ENCODE data around the gene TPD52L2. TPM values are rescaled to one million over a fixed set of nuclear protein-coding genes. Genes with fewer than 3 reads are reported as not detected.

The TPD52L2 gene
- total and polyA plus RNA-seq, 3 donors from 2014 or later, result 89.9 to 132 (median 100) TPM

DNA sequence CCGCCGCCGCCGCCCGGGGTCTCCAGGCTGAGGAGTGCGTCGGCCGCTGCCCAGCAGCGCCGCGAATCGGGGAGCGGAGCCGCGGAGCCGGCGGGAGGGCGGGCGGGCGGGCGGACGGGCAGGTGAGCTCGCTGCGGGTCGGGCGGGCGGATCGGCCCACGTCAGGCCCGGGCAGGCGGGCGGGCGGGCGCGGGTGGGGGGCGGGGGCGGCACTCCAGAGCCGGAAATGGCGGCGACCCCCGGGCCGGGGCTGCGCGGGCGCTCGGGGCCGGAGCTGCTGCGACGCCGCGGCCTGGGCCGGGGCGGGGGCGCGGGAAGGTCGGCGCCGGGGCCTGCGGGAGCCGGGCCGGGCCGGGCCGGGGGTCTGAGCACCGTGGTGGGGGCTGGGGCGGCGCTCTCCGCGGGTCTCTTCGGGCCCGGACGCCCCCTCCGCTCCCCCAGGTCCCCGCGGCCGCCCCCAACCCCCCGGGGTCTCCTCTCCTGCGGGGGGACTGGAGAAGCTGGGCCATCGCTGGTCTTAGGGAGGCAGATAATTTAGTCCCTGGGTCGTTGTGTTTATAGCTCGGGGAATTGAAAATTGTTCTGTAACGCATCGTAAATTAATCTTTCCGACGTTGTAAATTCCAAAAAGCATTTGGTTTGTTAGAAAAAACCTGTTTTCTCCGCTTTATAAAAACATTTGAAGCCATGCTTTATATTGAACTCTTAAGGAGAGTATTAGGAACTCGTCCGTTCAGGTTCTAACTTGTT is 30.3 kb downstream of the TPD52L2 start:
- H3K4me3 ChIP-seq, result peak overlapping the region; percentile 59 to 75
- no peaks in the 10 kb centered on the region for H3K36me3 ChIP-seq (ENCODE audit: low read depth, missing control alignments)
- 0 to 2% methylated on average over 11 to 29 of the region's 87 CpGs for WGBS, 2 donors
- peak overlapping the region; percentile 18 to 83 for H3K27ac ChIP-seq
- no peak for TF ChIP-seq POLR2A (IDR thresholded peaks at IDR 0.05)
- TF ChIP-seq, protein P1, sequence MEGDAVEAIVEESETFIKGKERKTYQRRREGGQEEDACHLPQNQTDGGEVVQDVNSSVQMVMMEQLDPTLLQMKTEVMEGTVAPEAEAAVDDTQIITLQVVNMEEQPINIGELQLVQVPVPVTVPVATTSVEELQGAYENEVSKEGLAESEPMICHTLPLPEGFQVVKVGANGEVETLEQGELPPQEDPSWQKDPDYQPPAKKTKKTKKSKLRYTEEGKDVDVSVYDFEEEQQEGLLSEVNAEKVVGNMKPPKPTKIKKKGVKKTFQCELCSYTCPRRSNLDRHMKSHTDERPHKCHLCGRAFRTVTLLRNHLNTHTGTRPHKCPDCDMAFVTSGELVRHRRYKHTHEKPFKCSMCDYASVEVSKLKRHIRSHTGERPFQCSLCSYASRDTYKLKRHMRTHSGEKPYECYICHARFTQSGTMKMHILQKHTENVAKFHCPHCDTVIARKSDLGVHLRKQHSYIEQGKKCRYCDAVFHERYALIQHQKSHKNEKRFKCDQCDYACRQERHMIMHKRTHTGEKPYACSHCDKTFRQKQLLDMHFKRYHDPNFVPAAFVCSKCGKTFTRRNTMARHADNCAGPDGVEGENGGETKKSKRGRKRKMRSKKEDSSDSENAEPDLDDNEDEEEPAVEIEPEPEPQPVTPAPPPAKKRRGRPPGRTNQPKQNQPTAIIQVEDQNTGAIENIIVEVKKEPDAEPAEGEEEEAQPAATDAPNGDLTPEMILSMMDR (IDR thresholded peaks at IDR 0.05), result no peak
- H3K27me3 ChIP-seq, result no peaks in the 10 kb centered on the region
- intact Hi-C loops (cut with DNase I; ENCODE audit: low total_unique reads), result no loop called here
- no peaks in the 10 kb centered on the region for H3K9me3 ChIP-seq
- DNase-seq, result no peak
- H3K4me1 ChIP-seq, result peaks cover 32% of the 10 kb centered on the region

DNA sequence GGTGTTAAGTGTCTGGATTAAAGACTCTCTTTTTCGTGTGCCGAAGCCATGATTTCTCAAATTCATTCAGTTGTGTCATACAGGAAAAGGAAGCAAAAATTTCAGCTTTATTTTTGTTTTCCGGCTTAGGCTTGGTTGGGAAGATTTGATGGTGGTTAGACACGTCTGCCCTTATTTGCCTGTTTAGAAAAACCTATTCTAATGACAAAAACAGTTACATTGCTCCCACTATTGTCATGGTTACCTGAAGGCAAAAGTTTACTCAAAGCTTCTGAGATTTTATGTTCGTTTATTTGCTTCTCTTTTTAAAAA is 30.8 kb downstream of the TPD52L2 start:
- intact Hi-C loops (cut with DNase I; ENCODE audit: low total_unique reads), result no loop called here
- no peak for DNase-seq
- Histone ChIP-seq H3K4me1 (peaks cover 32% of the 10 kb centered on the region), H3K27ac (peak overlapping the region; percentile 18 to 83), H3K27me3 (no peaks in the 10 kb centered on the region), H3K9me3 (no peaks in the 10 kb centered on the region), H3K4me3 (peak overlapping the region; percentile 59 to 75), H3K36me3 (ENCODE audit: low read depth, missing control alignments) (no peaks in the 10 kb centered on the region)
- TF ChIP-seq POLR2A (IDR thresholded peaks at IDR 0.05), result no peak
- TF ChIP-seq, protein P1 (IDR thresholded peaks at IDR 0.05), result no peak
- 0 to 1% methylated on average over 5 of the region's 5 CpGs for WGBS, 2 donors

DNA sequence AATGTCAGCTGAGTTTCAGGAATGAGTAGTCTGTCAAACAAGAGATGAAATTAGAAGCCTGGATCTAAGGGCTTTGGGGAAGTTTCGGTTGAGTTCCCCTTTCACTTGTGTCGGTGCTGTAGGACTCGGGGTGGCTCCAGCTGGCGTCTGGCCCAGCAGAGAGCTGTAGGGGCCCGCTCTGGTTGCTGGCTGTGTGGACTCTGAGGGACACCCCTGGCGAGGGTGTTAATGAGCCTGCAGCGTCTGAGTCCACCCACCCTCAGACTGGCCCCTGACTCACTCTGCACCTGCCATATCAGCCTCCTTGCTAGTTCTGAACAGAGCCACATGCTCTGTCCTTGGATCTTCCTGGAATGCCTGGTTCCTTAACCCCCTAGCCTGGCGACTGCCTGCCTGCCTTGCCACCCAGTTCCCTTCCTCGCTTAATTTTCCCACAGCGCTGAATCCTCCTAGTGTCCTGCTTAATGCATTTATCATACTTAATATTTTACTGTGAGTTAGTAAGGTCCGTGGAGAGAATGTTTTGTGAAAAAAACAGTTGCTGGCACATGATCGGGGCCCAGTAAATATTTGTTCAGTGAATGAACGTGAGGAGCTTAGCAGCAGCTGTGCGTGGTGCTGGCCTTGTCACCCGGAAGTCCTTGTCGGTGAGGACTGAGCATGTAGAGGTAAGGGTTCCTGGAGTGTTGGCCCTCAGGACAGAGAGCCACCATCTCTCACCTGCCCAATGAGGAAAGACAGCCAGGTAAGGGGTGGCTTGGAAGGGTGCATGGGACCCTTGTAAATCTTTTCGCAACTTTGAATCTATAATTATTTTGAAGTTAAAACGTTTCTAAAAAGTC is 31.4 kb downstream of the TPD52L2 start:
- no peaks in the 10 kb centered on the region for H3K27me3 ChIP-seq
- 7 to 8% methylated on average over 18 of the region's 18 CpGs for WGBS, 2 donors
- peak; percentile 64 for DNase-seq
- peak overlapping the region; percentile 18 to 83 for H3K27ac ChIP-seq
- intact Hi-C loops (cut with DNase I; ENCODE audit: low total_unique reads), result no loop called here
- H3K9me3 ChIP-seq, result no peaks in the 10 kb centered on the region
- peak overlapping the region; percentile 59 to 75 for H3K4me3 ChIP-seq
- TF ChIP-seq, protein P1 (IDR thresholded peaks at IDR 0.05), result no peak
- TF ChIP-seq POLR2A (IDR thresholded peaks at IDR 0.05), result no peak
- no peaks in the 10 kb centered on the region for H3K36me3 ChIP-seq (ENCODE audit: low read depth, missing control alignments)
- peaks cover 32% of the 10 kb centered on the region for H3K4me1 ChIP-seq

DNA sequence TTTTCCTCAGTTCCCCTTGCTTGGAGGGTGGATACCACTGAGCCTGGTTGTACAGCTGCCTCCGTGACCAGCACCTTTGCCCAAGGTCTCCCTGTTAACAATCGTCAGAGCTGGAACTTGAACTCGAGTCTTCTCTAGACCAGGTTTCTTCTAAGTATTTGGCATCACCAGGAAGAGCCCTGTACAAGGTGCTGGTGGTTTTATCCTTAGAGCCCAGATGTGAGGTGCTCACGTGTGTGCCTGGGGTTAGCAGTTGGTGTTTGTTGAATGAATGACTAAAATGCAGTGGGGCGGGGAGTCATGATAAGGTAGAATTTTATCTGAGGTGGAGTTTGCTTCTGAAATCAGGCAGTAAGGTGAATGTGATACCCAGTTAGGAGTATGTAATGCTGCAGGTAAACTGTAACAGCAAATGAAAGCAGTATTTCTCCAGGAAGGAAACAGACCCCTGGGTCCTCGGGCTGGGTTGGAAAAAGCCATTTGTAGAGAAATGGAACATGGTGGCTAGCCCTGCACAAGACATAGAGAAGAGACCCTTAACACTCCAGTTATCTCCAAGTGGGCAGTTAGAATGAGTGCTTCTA is 33.0 kb downstream of the TPD52L2 start:
- H3K4me3 ChIP-seq, result no peak overlapping the region
- intact Hi-C loops (cut with DNase I; ENCODE audit: low total_unique reads), result no loop called here
- 73 to 76% methylated on average over 6 of the region's 6 CpGs for WGBS, 2 donors
- H3K9me3 ChIP-seq, result no peaks in the 10 kb centered on the region
- TF ChIP-seq, protein P1 (IDR thresholded peaks at IDR 0.05), result no peak
- TF ChIP-seq POLR2A (IDR thresholded peaks at IDR 0.05), result no peak
- H3K27me3 ChIP-seq, result no peaks in the 10 kb centered on the region
- H3K27ac ChIP-seq, result peak overlapping the region in 1 of 2 donors; percentile 83
- H3K36me3 ChIP-seq (ENCODE audit: low read depth, missing control alignments), result no peaks in the 10 kb centered on the region
- H3K4me1 ChIP-seq, result peaks cover 32% of the 10 kb centered on the region
- no peak for DNase-seq

All from testis (tissue), 3 donors.